GM12878 (cell line): ENCODE measurements around the gene TUBB. TPM values are rescaled to one million over a fixed set of nuclear protein-coding genes. Genes with fewer than 3 reads are reported as not detected.

Source experiments
- BCL3 ChIP-seq: IDR thresholded peaks from 2 replicates; pipeline ENCODE4 v1.6.1; 2011; ENCODE audit warnings: borderline replicate concordance, low read depth, mild to moderate bottlenecking, moderate library complexity, low read length; ENCODE audit not compliant: insufficient read depth, poor library complexity, severe bottlenecking
- EZH2 ChIP-seq: IDR thresholded peaks from 2 replicates; pipeline ENCODE4 v1.6.1; 2012; ENCODE audit warnings: low read depth, mild to moderate bottlenecking, control low read depth, inconsistent platforms, low read length, borderline replicate concordance; ENCODE audit not compliant: control insufficient read depth
- IRF4 ChIP-seq: IDR thresholded peaks from 2 replicates; pipeline ENCODE4 v1.6.1; 2011; ENCODE audit warnings: low read depth, low read length
- MEF2A ChIP-seq: IDR thresholded peaks from 2 replicates; pipeline ENCODE4 v1.6.1; 2011; ENCODE audit warnings: low read depth, mild to moderate bottlenecking, low read length, moderate library complexity; ENCODE audit not compliant: insufficient read depth
- NR2C1 ChIP-seq: fragments of 450-650 bp; IDR thresholded peaks from 2 replicates; pipeline ENCODE4 v1.6.1; 2017; ENCODE audit warnings: antibody characterized with exemption, mild to moderate bottlenecking, moderate library complexity
- NR2F1 ChIP-seq: fragments of 450-650 bp; conservative IDR thresholded peaks from 2 replicates; pipeline ENCODE4 v1.6.1; 2017; ENCODE audit warnings: mild to moderate bottlenecking
- PBX3 ChIP-seq: IDR thresholded peaks from 2 replicates; pipeline ENCODE4 v1.6.1; 2011; ENCODE audit warnings: mild to moderate bottlenecking, low read depth, low read length, moderate library complexity; ENCODE audit not compliant: insufficient replicate concordance
- POLR2A ChIP-seq: IDR thresholded peaks from 2 replicates; pipeline ENCODE4 v1.6.1; 2011; ENCODE audit warnings: low read depth, mild to moderate bottlenecking, low read length
- POU2F2 ChIP-seq: IDR thresholded peaks from 3 replicates; pipeline ENCODE4 v1.6.1; 2011; ENCODE audit warnings: low read depth, mild to moderate bottlenecking, low read length, borderline replicate concordance
- REST ChIP-seq: IDR thresholded peaks from 2 replicates; pipeline ENCODE4 v1.6.1; 2012; ENCODE audit warnings: mild to moderate bottlenecking, low read depth, low read length
- RFX5 ChIP-seq: IDR thresholded peaks from 2 replicates; pipeline ENCODE4 v1.6.1; 2011; ENCODE audit warnings: low read depth, low read length, improper control_type of control experiment
- RUNX3 ChIP-seq: IDR thresholded peaks from 2 replicates; pipeline ENCODE4 v1.6.1; 2012; ENCODE audit warnings: low read length, inconsistent platforms
- SMAD5 ChIP-seq: IDR thresholded peaks from 2 replicates; pipeline ENCODE4 v1.6.1; 2016; ENCODE audit warnings: antibody characterized with exemption, low read depth
- SMC3 ChIP-seq: IDR thresholded peaks from 2 replicates; pipeline ENCODE4 v1.6.1; 2011; ENCODE audit warnings: low read length, improper control_type of control experiment, borderline replicate concordance
- STAT1 ChIP-seq: fragments of 450-650 bp; conservative IDR thresholded peaks from 2 replicates; pipeline ENCODE4 v1.6.1; 2014; ENCODE audit warnings: antibody characterized with exemption, mild to moderate bottlenecking
- ZNF207 ChIP-seq: fragments of 450-650 bp; IDR thresholded peaks from 2 replicates; pipeline ENCODE4 v1.6.1; 2014; ENCODE audit warnings: antibody characterized with exemption, mild to moderate bottlenecking, borderline replicate concordance
- ZNF687 ChIP-seq: fragments of 450-650 bp; IDR thresholded peaks from 2 replicates; pipeline ENCODE4 v1.6.1; 2017; ENCODE audit warnings: mild to moderate bottlenecking, moderate library complexity
- polyA plus RNA-seq, 11 experiments: library from polyadenylated mRNA; depleted of rRNA in 4 of 11; unstranded in 6 of 11; stranded (reverse) in 5 of 11; fragments of >200 nt; fragmentation: Nextera tagmentation in 4 of 11; fragmentation: Illumina TruSeq in 1 of 11; extraction: Ambion mirVana in 4 of 11; extraction: Trizol in 1 of 11; gene quantifications; 1 replicate in 1 of 11; 2 replicates in 10 of 11; pipeline versions ENCODE4 v1.2.1 to v1.2.3, GENCODE V29; 2011 to 2016; ENCODE audit warnings: inconsistent platforms in 2 of 11, missing spikeins in 2 of 11, low read depth in 1 of 11
- total RNA-seq, 4 experiments: library from RNA; depleted of rRNA in 3 of 4; stranded (reverse); fragments of >200 nt in 3 of 4; fragmentation: Illumina TruSeq in 1 of 4; extraction: Trizol in 1 of 4; gene quantifications; 2 replicates each; pipeline versions ENCODE4 v1.2.1 to v1.2.3, GENCODE V29; 2013 to 2021

TUBB gene
- total and polyA plus RNA-seq, 10 of the 15 experiments (the other 5 are each of a cell fraction or from before 2014, with no cell fraction given), result 1,039 to 3,052 (median 1,656) TPM

- TF ChIP-seq MEF2A, result no peak
- peak; percentile 96 for TF ChIP-seq ZNF687
- no peak for TF ChIP-seq IRF4
- peak; percentile 73 for TF ChIP-seq PBX3
- peak; percentile 64; the same call in 1 of the 2 replicates for TF ChIP-seq ZNF207
- peak; percentile 94 for TF ChIP-seq SMAD5
- TF ChIP-seq BCL3, result peak; percentile 32
- TF ChIP-seq NR2C1, result peak; percentile 71
- TF ChIP-seq RFX5, result no peak
- TF ChIP-seq REST, result peak; percentile 41; the same call in 1 of the 2 replicates
- no peak for TF ChIP-seq EZH2
- TF ChIP-seq POU2F2, result peak; percentile 88
- TF ChIP-seq NR2F1, result peak; percentile 97
- peak; percentile 47; the same call in 1 of the 2 replicates for TF ChIP-seq SMC3
- TF ChIP-seq RUNX3, result peak; percentile 61
- 0 out of 2 replicates have a peak, but pooled peaks have one; percentile 58 for TF ChIP-seq STAT1
- TF ChIP-seq POLR2A, result peak; percentile 98
These were observed 24.1 kb downstream of the TUBB start, which contains the start of gene IER3 (continued) for GRCh38 chr6:30744054-30744805.
